HG03196 (cell line): Measurements from ENCODE around the gene DOCK3.
"Not testable (repeated sequence)": the region's sequence is repeated elsewhere in the genome, so short reads cannot be mapped to it uniquely, and the experiment has no call there.

ENCODE experiments used
- ATAC-seq: cut with Tn5 transposase; IDR thresholded peaks from one replicate; pipeline ENCODE4 v1.9.1; 2021; ENCODE audit not compliant: unreplicated experiment

The DOCK3 gene

GRCh38 chr3:50790894-50791293, 116.2 kb downstream of the DOCK3 start:
- not testable (repeated sequence) for ATAC-seq

- no peak for ATAC-seq
Measured at GRCh38 chr3:50792568-50792967, 117.8 kb downstream of the DOCK3 start.

DNA sequence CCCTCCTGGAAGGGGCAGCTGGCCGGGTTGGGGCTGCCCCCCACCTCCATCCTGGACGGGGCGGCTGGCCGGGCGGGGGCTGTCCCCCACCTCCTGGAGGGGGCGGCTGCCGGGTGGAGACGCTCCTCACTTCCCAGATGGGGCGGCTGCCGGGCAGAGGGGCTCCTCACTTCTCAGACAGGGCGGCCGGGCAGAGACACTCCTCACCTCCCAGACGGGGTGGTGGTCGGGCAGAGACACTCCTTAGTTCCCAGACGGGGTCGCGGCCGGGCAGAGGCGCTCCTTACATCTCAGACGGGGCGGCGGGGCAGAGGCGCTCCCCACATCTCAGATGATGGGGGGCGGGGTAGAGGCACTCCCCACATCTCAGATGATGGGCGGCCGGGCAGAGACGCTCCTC, 129.1 kb downstream of the DOCK3 start:
- not testable (repeated sequence) for ATAC-seq

GRCh38 chr3:50804376-50804775, 129.6 kb downstream of the DOCK3 start:
- not testable (repeated sequence) for ATAC-seq

GRCh38 chr3:50805321-50805720, 130.6 kb downstream of the DOCK3 start:
- no peak for ATAC-seq

DNA sequence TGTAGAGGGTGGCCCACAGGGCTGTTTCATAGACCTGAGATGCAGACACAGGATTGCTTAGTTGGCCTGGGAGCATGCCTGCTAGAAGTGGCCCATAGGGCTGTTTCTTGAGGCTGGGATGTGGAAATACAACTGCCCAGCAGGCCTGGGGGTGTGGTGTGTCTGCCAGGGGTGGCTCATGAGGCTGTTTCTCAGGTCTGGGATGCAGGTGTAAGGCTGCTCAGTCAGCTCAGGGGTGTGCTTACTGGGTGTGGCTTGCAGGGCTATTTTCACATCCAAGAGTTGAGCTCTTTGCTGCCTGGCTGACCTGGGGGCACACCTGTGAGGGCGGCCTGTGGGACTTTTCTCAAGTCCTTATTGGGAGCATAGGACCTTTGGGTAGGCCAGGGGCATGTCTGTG, 131.3 kb downstream of the DOCK3 start:
- no peak for ATAC-seq

DNA sequence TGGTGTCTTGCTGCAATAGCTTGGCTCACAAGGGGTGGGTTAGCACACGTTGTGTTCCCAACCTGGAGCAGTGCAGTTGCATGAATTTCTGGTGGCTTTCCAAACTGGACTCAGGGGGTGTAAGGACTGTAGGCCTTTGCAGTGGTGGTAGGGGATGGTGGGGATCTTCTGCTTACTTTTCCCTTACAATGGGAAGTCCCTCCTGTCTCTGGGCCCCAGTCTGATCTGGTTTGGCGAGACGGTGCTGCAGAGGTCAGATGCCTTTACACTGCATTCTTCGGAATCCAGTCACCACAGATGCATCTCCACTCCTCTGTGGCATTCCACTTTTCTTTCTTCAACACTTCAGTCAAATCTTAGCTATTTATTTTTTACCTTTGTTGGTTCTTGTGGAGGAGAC, 132.1 kb downstream of the DOCK3 start:
- no peak for ATAC-seq

DNA sequence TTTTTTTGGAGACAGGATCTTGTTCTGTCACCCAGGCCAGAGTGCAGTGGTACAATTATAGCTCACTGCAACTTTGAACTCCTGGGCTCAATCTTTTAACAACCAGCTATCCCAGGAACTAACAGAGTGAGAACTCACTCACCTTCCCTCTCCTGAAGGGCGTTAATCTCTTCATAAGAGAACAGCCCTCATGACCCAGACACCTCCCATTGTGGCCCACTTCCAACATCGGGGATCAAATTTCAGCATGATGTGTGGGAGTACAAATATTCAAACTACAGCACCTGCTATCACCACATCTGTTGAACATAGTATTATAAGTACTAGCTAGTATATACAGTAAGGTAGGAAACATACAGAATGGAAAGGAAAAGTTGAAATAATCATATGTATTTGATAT, 132.5 kb downstream of the DOCK3 start:
- no peak for ATAC-seq

GRCh38 chr3:50811893-50812292, 137.2 kb downstream of the DOCK3 start:
- ATAC-seq = no peak

GRCh38 chr3:50815844-50816243, 141.1 kb downstream of the DOCK3 start:
- no peak for ATAC-seq

- ATAC-seq = no peak
Measured at GRCh38 chr3:50816894-50817293, 142.2 kb downstream of the DOCK3 start.

DNA sequence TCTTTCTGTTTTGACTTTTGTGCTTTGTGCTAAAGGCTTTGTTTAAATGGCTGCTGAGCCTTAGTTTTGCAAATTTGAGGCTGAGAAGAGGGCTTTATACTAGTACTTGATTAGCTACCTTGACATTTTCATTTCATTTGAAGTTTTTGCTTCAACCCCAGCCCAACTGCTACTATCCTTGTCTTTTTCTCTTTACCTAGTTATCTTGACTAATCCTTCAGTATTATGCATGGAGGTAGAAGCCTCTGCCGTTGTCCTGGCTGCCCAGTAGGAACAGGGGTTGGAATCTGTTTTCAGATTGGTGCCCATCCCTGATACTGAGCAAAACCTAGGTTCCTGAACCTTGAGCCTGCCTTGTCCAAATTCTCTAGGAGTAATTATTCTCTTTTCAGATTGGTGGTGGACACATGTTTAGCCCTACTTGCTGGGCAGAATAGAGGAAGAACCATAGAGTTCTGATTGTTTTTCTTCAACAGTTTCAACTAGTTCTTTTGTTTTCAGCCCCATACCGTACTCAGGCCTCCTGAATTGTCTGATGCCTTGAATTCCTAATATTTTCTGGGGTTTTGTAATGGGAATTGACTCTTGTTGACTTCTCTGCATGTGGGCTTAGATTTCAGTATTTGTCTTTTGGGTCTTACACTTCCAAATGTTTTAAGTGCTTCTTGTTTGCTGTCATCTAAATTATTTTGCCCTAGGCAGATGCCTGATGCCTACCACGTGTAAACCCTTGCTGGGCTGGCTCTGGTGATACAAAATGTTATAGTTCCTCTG, 143.2 kb downstream of the DOCK3 start:
- no peak for ATAC-seq

GRCh38 chr3:50819882-50820281, 145.2 kb downstream of the DOCK3 start:
- no peak for ATAC-seq

GRCh38 chr3:50825841-50826240, 151.1 kb downstream of the DOCK3 start:
- no peak for ATAC-seq

DNA sequence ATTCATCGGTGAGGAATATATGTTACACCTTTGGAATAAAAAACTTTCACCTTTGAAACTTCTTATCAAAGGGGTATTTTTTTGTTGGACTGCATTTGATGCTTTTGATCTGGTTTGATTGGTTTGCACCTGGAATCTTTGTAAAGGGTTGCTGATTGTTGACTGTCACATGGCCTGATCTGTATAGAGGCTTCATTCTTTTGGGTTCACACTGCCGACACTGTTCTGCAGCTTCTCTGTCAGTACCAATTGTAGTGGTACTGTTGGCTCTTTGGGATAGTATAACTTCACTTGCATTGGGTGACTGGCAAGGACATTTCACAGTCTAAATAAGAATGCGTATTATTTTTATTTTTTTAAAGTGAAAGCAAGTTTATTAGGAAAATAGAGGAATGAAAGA, 155.7 kb downstream of the DOCK3 start:
- no peak for ATAC-seq

GRCh38 chr3:50831009-50831408, 156.3 kb downstream of the DOCK3 start:
- not testable (repeated sequence) for ATAC-seq

GRCh38 chr3:50840983-50841489, 166.3 kb downstream of the DOCK3 start:
- no peak for ATAC-seq

- no peak for ATAC-seq
Measured at GRCh38 chr3:50848308-50848707, 173.6 kb downstream of the DOCK3 start.

DNA sequence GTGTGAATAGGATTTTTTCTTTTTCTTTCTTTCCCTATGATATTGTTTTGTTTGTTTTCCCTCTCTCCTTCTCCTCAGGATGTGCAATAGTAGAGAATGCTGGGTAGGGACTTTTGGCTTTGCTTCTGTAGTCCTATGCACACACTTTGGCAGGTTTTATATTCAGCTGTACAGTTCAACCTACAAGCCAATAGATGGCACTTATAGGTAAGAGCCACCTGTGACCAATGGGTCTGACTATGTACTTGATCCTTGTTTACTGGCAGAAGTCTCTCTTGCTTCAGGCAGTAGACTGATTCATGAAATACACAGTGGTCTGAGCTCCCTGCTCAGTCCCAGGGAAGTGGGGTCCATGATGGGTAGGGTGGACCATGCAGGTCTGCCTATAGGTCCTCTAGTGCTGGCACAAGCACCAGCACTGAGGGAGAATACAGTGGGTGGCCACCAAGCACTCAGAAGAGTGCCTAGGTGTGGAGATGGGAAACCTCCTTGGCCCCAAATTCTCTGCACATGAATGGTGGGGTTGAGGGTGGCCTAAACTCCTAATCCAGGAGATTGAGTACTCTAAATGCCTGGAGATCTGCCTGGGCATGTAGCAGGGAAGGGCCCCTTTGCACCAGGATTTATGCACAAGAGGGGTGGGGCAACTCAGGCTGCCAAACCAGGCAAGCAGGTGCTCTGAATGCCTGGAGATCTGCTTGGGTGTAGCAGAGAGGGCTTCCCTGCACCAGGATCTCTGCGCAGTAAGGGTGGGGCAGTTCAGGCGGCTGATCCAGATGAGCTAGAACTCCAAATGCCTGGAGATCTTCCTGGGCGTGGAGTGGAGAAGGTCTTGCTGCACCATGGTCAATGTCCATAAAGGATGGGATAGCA, 176.1 kb downstream of the DOCK3 start:
- no peak for ATAC-seq

GRCh38 chr3:50853936-50854335, 179.2 kb downstream of the DOCK3 start:
- ATAC-seq = no peak

DNA sequence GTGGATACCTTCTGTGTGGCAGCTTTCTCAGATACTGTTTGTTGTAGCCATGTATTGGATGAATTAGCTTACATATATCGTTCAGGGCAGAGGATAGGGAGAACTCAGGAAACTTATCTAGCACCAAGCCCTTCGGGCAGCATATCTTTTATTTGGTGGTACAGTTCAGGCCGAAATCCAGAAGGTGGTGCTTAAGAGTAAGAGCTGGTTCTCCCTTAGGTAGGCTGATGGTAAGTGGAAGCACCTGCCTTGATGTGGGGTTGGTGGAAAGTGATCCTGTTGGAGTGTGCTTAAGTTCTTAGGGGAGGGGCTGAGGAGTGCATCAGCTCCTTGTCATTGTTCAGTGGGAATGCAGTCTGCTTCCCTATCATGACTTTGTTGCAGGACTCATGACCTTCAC, 187.5 kb downstream of the DOCK3 start:
- no peak for ATAC-seq
